ENCODE data around the gene RANBP3L. TPM values are rescaled to one million over a fixed set of nuclear protein-coding genes. Genes with fewer than 3 reads are reported as not detected.

The RANBP3L gene
- total RNA-seq, 3 donors from 2014 or later (not counting 1 experiment from before 2014, with no cell fraction given) = not detected

GRCh38 chr5:36237751-36238150 lies 64.0 kb downstream of the RANBP3L start:
- Histone ChIP-seq H3K4me3 (ENCODE audit: low read length) (no peak overlapping the region), H3K27ac (ENCODE audit: low read length) (no peak overlapping the region), H3K36me3 (ENCODE audit: control insufficient read depth, insufficient read depth, low read length) (no peaks in the 10 kb centered on the region), H3K4me1 (ENCODE audit: control insufficient read depth, insufficient read depth, low read length) (peaks cover 12% of the 10 kb centered on the region), H3K27me3 (ENCODE audit: control insufficient read depth, insufficient read depth, low read length) (no peaks in the 10 kb centered on the region), H3K9me3 (ENCODE audit: control insufficient read depth, insufficient read depth, low read length) (no peaks in the 10 kb centered on the region)
- H3K4me1 Mint-ChIP-seq = peaks cover 31 to 42% of the 10 kb centered on the region in 2 donors
- H3K27me3 Mint-ChIP-seq (ENCODE audit: low read depth in 2 of 2) = no peaks in the 10 kb centered on the region
- no peak overlapping the region for H3K4me3 Mint-ChIP-seq
- no peaks in the 10 kb centered on the region for H3K36me3 Mint-ChIP-seq
- WGBS (ENCODE audit: insufficient coverage) = 95% methylated on average over 2 of the region's 2 CpGs
- intact Hi-C loops (cut with micrococcal nuclease) = no loop called here
- DNase-seq = no peak
- H3K9me3 Mint-ChIP-seq = no peaks in the 10 kb centered on the region
- TF ChIP-seq CTCF (IDR thresholded peaks at IDR 0.05) = no peak
- no peak overlapping the region for H3K27ac Mint-ChIP-seq
- no peak for ATAC-seq

GRCh38 chr5:36236801-36237200 lies 64.9 kb downstream of the RANBP3L start:
- H3K4me1 Mint-ChIP-seq = peaks cover 23 to 37% of the 10 kb centered on the region in 2 donors
- Histone ChIP-seq H3K4me1 (ENCODE audit: control insufficient read depth, insufficient read depth, low read length) (peaks cover 6% of the 10 kb centered on the region), H3K9me3 (ENCODE audit: control insufficient read depth, insufficient read depth, low read length) (no peaks in the 10 kb centered on the region), H3K36me3 (ENCODE audit: control insufficient read depth, insufficient read depth, low read length) (no peaks in the 10 kb centered on the region), H3K27ac (ENCODE audit: low read length) (no peak overlapping the region), H3K4me3 (ENCODE audit: low read length) (no peak overlapping the region), H3K27me3 (ENCODE audit: control insufficient read depth, insufficient read depth, low read length) (no peaks in the 10 kb centered on the region)
- no peaks in the 10 kb centered on the region for H3K36me3 Mint-ChIP-seq
- intact Hi-C loops (cut with micrococcal nuclease) = no loop called here
- ATAC-seq (no peak), DNase-seq (no peak)
- no peak overlapping the region for H3K4me3 Mint-ChIP-seq
- no peaks in the 10 kb centered on the region for H3K9me3 Mint-ChIP-seq
- TF ChIP-seq CTCF (IDR thresholded peaks at IDR 0.05) = no peak
- no peak overlapping the region for H3K27ac Mint-ChIP-seq
- no peaks in the 10 kb centered on the region for H3K27me3 Mint-ChIP-seq (ENCODE audit: low read depth in 2 of 2)

GRCh38 chr5:36232533-36232932 lies 69.2 kb downstream of the RANBP3L start:
- 90% methylated on average over 3 of the region's 3 CpGs for WGBS (ENCODE audit: insufficient coverage)
- TF ChIP-seq CTCF (IDR thresholded peaks at IDR 0.05) = no peak

GRCh38 chr5:36230151-36230790 lies 71.4 kb downstream of the RANBP3L start:
- Histone ChIP-seq H3K9me3 (ENCODE audit: control insufficient read depth, insufficient read depth, low read length) (no peaks in the 10 kb centered on the region), H3K4me1 (ENCODE audit: control insufficient read depth, insufficient read depth, low read length) (no peaks in the 10 kb centered on the region), H3K36me3 (ENCODE audit: control insufficient read depth, insufficient read depth, low read length) (no peaks in the 10 kb centered on the region), H3K27me3 (ENCODE audit: control insufficient read depth, insufficient read depth, low read length) (no peaks in the 10 kb centered on the region), H3K27ac (ENCODE audit: low read length) (no peak overlapping the region), H3K4me3 (ENCODE audit: low read length) (no peak overlapping the region)
- Mint-ChIP-seq H3K9me3 (no peaks in the 10 kb centered on the region), H3K27me3 (ENCODE audit: low read depth in 2 of 2) (no peaks in the 10 kb centered on the region), H3K4me3 (no peak overlapping the region), H3K36me3 (peaks cover 6% of the 10 kb centered on the region), H3K27ac (no peak overlapping the region), H3K4me1 (peaks cover 0 to 6% of the 10 kb centered on the region in 2 donors)
- TF ChIP-seq CTCF (IDR thresholded peaks at IDR 0.05) = no peak
- no peak for DNase-seq
- WGBS (ENCODE audit: insufficient coverage) = 100% methylated on average over 1 of the region's 1 CpG
- no peak for ATAC-seq
- intact Hi-C loops (cut with micrococcal nuclease) = no loop called here

More at GRCh38 chr5:36232533-36232932, 69.2 kb downstream of the RANBP3L start:
- Mint-ChIP-seq H3K9me3 (no peaks in the 10 kb centered on the region), H3K27me3 (ENCODE audit: low read depth in 2 of 2) (no peaks in the 10 kb centered on the region), H3K4me1 (peaks cover 7 to 13% of the 10 kb centered on the region in 2 donors), H3K36me3 (no peaks in the 10 kb centered on the region), H3K4me3 (no peak overlapping the region), H3K27ac (no peak overlapping the region)
- Histone ChIP-seq H3K27me3 (ENCODE audit: control insufficient read depth, insufficient read depth, low read length) (no peaks in the 10 kb centered on the region), H3K36me3 (ENCODE audit: control insufficient read depth, insufficient read depth, low read length) (no peaks in the 10 kb centered on the region), H3K9me3 (ENCODE audit: control insufficient read depth, insufficient read depth, low read length) (no peaks in the 10 kb centered on the region), H3K4me3 (ENCODE audit: low read length) (no peak overlapping the region), H3K27ac (ENCODE audit: low read length) (no peak overlapping the region), H3K4me1 (ENCODE audit: control insufficient read depth, insufficient read depth, low read length) (no peaks in the 10 kb centered on the region)
- DNase-seq = no peak
- ATAC-seq = no peak
- intact Hi-C loops (cut with micrococcal nuclease) = no loop called here
